Endothelial cell (in vitro differentiated cells): Measurements from ENCODE around the gene UBFD1. TPM values are rescaled to one million over a fixed set of nuclear protein-coding genes. Genes with fewer than 3 reads are reported as not detected.
"Not testable (repeated sequence)": the region's sequence is repeated elsewhere in the genome, so short reads cannot be mapped to it uniquely, and the experiment has no call there.

Source experiments
- DNase-seq: peaks from one replicate; pipeline ENCODE4 v3.0.0; 2021; ENCODE audit warnings: low spot score
- H3K27ac Mint-ChIP-seq: one replicate; pipeline ENCODE4 v1.8.0; 2021; ENCODE audit warnings: mixed read lengths, inconsistent platforms; ENCODE audit not compliant: unreplicated experiment
- H3K27me3 Mint-ChIP-seq: one replicate; pipeline ENCODE4 v1.8.0; 2021; ENCODE audit warnings: mild to moderate bottlenecking, moderate library complexity, mixed read lengths, inconsistent platforms; ENCODE audit not compliant: unreplicated experiment
- H3K36me3 Mint-ChIP-seq: one replicate; pipeline ENCODE4 v1.8.0; 2021; ENCODE audit warnings: mild to moderate bottlenecking, low read depth, mixed read lengths, inconsistent platforms; ENCODE audit not compliant: unreplicated experiment
- H3K4me1 Mint-ChIP-seq: one replicate; pipeline ENCODE4 v1.8.0; 2021; ENCODE audit warnings: mild to moderate bottlenecking, mixed read lengths, inconsistent platforms; ENCODE audit not compliant: unreplicated experiment
- H3K4me3 Mint-ChIP-seq: one replicate; pipeline ENCODE4 v1.8.0; 2021; ENCODE audit warnings: mild to moderate bottlenecking, mixed read lengths, inconsistent platforms; ENCODE audit not compliant: unreplicated experiment
- H3K9me3 Mint-ChIP-seq: one replicate; pipeline ENCODE4 v1.8.0; 2021; ENCODE audit warnings: mixed read lengths, inconsistent platforms; ENCODE audit not compliant: unreplicated experiment
- total RNA-seq: library from RNA; stranded (reverse); fragmentation: NEBNext Ultra II Directional; extraction: Animal tissue kit (Norgen Biotek cat#: 25700); gene quantifications from one replicate; pipeline ENCODE4 v1.2.1, GENCODE V29; 2021; ENCODE audit not compliant: unreplicated experiment
- TF ChIP-seq, protein P1 (sequence below): fragments of 200-600 bp; sonication (generic); IDR thresholded peaks from one replicate; pipeline ENCODE4 v1.5.0; 2021; ENCODE audit warnings: antibody characterized with exemption; ENCODE audit not compliant: unreplicated experiment

UBFD1 gene
- total RNA-seq, 1 donor from 2014 or later, result 89.1 TPM

DNA sequence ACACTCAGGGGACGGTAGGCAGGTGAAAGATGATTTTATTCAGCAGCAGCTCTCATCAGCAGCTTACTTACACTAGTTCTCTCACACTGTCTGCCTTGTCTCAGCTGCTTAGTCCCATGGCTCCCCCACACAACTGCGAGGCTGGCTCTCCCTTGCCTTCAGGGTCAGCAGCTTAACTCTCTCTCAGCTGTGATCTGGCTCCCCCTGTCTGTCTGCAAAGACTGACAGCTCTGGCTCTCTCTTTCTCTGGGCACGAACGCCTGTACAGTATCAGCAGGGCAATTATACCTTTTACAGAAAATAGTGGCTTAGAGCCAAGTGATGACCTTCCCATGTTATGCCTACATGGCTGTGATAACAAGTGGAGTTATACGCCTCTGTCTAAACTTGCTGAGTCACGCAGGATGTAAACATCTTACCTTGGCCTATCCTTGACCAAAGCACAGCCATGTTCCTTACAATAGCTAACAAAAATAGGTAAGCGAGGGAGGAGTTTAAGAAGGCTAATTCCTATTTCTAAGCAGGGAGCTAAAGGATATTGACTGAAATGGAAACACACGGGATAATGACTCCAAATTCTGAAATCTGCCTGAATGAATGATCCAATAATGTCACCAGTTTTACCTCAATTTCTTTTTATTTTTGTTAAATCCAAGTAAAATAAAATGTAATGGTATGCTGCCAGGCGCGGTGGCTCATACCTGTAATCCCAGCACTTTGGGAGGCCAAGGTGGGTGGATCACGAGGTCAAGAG, 39.7 kb downstream of the UBFD1 start:
- Mint-ChIP-seq H3K4me1 (no peaks in the 10 kb centered on the region), H3K36me3 (peaks cover 4% of the 10 kb centered on the region), H3K27ac (no peak overlapping the region), H3K9me3 (no peaks in the 10 kb centered on the region), H3K27me3 (peaks cover 4% of the 10 kb centered on the region), H3K4me3 (peak overlapping the region; percentile 92)
- DNase-seq, result peak; percentile 31
- TF ChIP-seq, protein P1, sequence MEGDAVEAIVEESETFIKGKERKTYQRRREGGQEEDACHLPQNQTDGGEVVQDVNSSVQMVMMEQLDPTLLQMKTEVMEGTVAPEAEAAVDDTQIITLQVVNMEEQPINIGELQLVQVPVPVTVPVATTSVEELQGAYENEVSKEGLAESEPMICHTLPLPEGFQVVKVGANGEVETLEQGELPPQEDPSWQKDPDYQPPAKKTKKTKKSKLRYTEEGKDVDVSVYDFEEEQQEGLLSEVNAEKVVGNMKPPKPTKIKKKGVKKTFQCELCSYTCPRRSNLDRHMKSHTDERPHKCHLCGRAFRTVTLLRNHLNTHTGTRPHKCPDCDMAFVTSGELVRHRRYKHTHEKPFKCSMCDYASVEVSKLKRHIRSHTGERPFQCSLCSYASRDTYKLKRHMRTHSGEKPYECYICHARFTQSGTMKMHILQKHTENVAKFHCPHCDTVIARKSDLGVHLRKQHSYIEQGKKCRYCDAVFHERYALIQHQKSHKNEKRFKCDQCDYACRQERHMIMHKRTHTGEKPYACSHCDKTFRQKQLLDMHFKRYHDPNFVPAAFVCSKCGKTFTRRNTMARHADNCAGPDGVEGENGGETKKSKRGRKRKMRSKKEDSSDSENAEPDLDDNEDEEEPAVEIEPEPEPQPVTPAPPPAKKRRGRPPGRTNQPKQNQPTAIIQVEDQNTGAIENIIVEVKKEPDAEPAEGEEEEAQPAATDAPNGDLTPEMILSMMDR, result no peak

DNA sequence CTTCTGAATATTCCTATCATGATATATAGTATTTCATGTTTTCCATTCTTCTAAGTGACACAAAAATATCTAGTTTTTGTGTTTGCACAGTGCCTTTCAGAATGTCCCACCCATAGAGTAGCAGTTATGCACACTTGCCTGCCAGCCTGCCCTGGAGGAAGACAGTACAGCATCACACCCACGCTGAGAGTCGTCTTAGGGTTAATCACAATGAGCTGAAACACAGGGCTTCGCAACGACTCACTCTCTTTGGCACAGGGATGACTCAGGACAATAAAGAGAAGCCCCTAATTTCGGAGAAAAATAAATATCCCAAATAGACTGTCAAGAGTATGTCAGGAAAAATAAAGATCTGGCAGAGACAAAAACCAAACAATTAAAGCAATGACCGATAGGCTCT, 50.2 kb downstream of the UBFD1 start:
- H3K4me3 Mint-ChIP-seq, result no peak overlapping the region
- no peaks in the 10 kb centered on the region for H3K9me3 Mint-ChIP-seq
- TF ChIP-seq, protein P1, result no peak
- H3K4me1 Mint-ChIP-seq, result no peaks in the 10 kb centered on the region
- H3K27ac Mint-ChIP-seq, result no peak overlapping the region
- peaks cover 16% of the 10 kb centered on the region for H3K36me3 Mint-ChIP-seq
- no peaks in the 10 kb centered on the region for H3K27me3 Mint-ChIP-seq
- no peak for DNase-seq

DNA sequence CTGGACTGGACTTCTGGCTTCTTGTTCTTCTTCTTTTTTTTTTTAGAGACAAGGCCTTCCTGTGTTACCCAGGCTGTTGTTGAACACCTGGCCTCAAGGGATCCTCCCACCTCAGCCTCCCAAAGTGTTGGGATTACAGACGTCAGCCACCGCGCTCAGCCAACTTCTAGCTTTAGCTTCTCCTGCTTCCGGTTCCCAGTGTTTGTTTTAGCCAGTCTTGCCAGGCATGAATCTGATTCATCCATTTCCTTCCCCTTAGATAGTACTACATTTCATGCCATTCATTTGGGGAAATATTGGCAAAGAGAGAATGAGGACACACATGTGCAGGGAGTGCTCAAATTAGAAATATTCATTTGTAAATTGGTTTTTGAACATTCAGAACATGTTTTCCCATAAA, 50.7 kb downstream of the UBFD1 start:
- TF ChIP-seq, protein P1, result no peak
- Mint-ChIP-seq H3K4me1 (no peaks in the 10 kb centered on the region), H3K27me3 (no peaks in the 10 kb centered on the region), H3K9me3 (no peaks in the 10 kb centered on the region), H3K27ac (no peak overlapping the region), H3K4me3 (no peak overlapping the region), H3K36me3 (peaks cover 16% of the 10 kb centered on the region)
- DNase-seq, result no peak

DNA sequence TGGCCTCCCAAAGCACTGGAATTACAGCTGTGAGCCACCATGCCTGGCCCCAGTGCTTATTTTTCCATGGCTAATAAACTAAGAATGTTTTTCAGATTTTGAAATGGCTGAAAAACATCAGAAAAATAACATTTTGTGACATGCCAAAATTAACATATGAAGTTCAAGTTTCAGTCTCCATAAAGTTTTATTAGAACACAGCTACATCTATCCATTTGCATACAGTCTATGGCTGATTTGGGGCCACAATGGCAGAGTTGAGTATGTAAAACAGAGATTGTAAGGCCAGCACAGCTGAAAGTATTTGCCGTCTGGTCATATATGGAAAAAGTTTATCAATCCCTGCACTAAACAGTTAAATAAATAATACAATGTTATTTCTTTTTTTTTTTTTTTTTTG, 52.4 kb downstream of the UBFD1 start:
- Mint-ChIP-seq H3K27ac (no peak overlapping the region), H3K9me3 (no peaks in the 10 kb centered on the region), H3K27me3 (no peaks in the 10 kb centered on the region), H3K4me1 (no peaks in the 10 kb centered on the region), H3K4me3 (no peak overlapping the region), H3K36me3 (peaks cover 16% of the 10 kb centered on the region)
- no peak for DNase-seq
- TF ChIP-seq, protein P1, result no peak

DNA sequence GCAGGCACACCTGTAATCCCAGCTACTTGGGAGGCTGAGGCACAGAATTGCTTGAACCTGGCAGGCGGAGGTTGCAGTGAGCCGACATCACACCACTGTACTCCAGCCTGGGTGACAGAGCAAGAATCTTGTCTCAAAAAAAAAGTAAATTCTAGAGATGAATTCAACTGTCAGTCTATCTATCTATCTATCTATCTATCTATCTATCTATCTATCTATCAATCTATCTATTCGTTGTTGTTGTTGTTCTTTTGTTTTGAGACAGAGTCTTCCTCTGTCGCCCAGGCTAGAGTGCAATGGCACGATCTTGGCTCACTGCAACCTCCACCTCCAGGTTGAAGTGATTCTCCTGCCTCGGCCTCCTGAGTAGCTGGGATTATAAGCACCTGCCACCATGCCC, 53.4 kb downstream of the UBFD1 start:
- H3K36me3 Mint-ChIP-seq, result peaks cover 15% of the 10 kb centered on the region
- not testable (repeated sequence) for H3K27ac Mint-ChIP-seq, H3K9me3 Mint-ChIP-seq, H3K27me3 Mint-ChIP-seq, H3K4me3 Mint-ChIP-seq, H3K4me1 Mint-ChIP-seq, DNase-seq
